HG02610 (cell line): ENCODE data around the gene ARHGAP29.
A peak's percentile ranks its signal among the peaks of the same experiment; 100 is the strongest.

Source experiments
- ATAC-seq: cut with Tn5 transposase; IDR thresholded peaks from one replicate; pipeline ENCODE4 v1.9.1; 2021; ENCODE audit warnings: mild to moderate bottlenecking, moderate library complexity; ENCODE audit not compliant: unreplicated experiment

Gene ARHGAP29

DNA sequence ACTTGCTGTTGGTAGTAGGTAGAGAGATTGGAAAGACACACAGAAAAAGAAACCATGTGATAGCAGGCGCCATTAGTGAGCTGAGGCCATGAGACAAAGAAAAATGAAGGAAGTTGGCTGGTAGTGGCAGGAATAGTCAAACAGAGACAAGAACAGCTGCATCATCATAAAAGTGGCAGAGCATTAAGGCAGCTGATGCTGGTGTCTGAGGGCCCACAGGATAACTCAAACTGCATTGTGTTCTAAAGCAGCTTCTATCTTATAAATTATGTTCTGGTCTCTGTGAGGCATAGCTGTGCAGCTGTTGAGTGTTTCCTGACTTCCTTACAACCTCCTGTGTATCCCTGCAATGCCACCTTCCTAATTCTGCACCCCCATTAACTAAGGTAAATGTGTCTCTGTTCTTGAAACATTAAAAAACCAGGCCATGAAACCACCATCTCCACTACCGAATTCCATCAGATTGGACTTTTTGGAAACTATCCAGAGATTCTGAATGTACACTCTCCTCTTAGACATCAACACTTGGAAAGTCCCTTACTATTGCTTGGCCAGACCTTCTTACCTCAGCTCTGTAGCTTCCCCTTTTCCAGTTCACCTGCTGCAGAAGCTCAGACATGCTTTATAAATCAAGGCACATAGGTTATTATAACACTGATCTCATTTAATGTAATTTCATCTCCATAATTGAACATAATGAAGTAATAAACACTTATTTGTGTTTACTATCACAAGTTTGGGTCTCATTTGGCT, 23.4 kb upstream of the ARHGAP29 start:
- no peak for ATAC-seq

DNA sequence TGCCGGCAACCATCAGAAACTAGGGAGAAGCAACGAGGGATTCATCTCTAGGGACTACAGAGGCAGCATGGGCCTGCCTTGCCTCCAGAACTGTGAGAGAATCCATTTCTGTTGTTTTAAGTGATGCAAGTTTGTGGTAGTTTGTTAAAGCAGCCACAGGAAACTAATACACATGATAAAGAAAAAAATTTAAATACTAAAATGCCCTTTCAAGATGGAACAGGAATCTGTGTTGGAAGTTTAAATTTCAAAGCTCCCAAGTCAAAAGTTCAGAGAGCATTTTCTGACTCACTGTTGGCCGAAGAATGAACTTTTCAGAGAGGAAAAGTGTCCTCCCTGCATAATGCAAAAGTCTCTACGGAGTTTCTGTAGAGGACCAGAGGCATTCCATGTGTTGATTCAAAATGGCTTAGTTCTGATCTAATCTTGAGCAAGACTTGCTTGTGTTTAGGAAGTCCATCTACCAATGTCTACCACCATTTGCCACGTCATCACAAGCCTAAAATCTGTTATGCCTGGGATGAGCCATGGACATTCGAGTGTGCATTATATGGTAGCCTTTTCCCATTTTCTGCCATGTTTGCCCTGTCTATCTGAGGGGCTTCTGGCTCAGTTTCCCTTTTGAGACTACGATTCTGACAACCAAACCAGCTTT, 22.4 kb upstream of the ARHGAP29 start:
- ATAC-seq = no peak

DNA sequence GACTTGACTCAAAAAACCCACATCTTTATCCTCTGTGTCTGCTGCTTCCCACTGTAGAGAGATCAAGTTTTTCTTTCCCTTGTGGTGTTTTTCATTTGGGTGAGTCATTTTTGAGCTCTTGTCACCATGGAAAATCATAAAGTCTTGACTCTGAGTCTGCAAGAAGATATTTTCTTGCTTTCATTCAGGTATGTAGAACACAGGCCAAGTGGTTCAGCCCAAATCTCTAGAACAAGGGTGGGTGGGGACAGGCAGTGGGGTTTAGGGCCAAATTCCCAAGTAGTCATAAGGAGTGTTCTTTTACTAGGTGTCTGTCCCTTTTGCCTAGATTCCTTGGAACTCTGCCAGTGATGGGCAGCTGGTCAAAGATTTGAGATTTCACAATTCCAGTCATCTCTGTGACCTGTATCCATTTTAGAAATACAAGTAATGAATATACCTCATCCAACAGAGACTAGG, 21.5 kb upstream of the ARHGAP29 start:
- ATAC-seq = no peak

DNA sequence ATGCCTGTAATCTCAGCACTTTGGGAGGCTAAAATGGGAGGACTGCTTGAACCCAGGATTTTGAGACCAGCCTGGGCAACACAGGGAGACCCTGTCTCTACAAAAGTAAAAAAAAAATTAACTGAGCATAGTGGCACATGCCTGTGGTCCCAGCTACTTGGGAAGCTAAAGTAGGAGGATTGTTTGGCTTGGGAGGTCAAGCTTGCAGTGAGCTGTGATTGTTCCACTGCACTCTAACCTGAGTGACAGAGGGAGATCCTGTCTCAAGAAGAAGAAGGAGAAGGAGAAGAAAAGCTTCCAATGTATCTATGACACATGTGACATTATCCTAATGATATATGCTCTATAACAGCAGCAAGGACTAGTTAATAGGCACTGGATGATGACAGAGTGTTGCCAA, 20.1 kb upstream of the ARHGAP29 start:
- ATAC-seq = no peak

DNA sequence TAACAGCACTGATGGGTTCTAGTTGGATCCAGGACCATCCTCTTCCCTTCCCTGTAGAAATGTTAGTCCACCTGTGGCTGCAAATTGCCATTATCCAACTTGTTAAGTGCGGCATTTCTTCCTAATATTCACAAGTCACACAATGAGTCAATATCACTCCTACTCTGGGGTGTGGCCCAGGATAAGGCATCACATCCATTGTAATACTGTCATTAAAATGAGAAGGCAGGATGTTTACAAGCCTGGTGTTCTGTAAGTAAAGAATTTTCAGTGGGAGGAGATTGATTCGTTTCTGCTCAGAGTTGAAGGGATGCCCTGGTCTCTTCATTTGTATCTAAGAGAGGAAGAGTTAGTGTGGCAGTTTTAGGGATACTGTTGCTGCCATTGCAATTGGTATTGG, 18.1 kb upstream of the ARHGAP29 start:
- no peak for ATAC-seq

DNA sequence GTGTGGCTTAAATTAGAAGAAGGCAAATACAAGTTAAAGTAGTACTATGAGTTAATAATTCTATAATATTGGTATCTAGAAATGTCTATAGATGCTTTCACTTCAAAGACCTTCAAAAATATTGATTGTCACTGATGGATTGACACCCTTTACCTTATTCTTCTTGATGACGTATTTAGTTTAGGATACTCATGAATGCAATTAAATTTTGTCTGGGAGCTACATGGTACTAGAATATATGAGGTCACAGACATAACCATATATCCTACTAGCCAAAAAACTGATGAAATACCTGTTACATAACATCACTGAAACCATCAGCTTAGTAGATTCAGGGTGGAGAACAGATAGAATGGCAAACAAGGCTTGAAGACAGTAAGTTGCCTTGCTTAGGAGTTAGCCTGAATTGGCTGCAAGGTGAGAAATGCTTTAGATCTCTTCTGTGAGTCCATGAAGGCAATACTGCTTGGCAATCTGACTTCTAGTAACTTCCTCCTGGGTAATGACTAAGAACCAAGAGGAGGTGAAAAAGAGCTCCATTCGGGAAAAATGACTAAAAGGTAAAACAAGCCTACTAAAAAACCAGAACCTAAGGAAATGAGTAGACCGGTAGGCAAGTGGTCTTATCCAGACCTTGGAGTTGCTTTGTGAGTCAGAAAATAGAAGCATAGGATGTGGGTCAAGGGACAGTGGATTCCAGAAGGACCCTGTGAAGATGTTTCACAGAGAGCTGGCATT, 16.9 kb upstream of the ARHGAP29 start:
- no peak for ATAC-seq

DNA sequence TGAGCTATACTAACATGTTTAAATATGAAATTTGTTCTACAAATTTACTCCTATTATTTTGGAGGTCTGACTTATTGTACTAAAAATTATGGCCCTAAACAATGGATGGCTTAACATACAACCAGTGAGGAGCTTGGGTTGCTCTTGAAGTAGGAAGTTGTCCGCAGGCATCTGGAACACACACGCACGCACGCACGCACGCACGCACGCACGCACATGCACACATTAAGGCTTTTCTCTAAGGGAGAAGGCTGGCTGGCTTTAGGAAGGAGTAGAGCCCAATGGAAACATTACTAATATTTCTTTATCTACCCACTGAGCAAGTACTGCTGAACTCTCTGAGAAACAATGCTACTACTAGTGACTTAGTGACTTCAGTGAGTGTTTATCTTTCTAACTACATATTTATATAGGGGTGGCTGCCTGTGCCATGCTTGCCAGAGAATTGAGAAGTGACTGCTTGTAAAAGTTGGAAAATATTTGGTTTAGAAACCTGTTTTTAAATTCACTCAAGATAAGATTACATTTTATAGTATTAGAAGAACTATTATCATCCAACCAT, 16.2 kb upstream of the ARHGAP29 start:
- ATAC-seq = no peak

DNA sequence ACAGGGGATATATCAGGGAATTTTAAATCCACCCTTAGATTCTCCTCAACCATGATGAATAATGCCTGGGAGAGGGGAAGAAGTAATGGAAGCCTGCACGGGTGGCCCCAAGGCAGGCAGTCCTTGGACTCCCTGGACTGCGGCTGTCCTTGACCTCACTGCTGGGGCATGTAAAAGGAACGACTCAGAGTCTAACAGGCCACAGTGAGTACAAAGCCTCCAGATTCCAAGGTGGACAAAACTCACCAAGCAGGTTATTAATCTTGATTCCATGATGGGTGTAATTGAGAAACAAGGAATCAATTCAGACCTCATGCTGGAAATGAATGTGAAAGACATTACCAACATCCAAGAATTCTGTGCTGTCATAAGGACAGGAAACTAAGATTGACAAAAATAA, 13.0 kb upstream of the ARHGAP29 start:
- ATAC-seq = no peak

DNA sequence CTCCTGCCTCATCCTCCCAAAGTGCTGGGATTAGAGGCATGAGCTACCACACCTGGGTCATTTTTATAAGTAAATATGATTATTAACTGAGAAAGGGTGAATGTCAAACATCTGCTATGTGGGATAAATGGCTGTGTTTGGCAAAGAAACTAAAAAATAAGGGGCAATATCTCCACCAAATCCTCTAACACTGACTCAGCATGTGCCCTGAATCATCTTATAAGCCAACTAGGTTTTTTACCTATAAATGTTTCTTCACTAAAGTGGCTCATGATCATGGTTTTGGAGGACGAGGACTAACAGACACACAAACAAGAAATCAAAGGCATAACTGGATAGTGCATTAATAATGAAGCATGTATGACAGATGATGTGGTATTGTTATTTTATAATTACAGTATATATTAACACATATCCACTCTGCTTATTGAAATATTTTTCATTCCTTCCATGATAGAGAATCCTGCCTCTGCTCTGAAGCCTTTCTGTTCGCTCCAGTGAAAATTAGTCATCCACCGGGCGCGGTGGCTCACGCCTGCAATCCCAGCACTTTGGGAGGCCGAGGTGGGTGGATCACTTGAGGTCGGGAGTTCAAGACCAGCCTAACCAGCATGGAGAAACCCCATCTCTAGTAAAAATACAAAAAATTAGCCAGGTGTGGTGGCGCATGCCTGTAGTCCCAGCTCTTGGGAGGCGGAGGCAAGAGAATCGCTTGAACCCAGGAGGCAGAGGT, 11.7 kb upstream of the ARHGAP29 start:
- no peak for ATAC-seq

DNA sequence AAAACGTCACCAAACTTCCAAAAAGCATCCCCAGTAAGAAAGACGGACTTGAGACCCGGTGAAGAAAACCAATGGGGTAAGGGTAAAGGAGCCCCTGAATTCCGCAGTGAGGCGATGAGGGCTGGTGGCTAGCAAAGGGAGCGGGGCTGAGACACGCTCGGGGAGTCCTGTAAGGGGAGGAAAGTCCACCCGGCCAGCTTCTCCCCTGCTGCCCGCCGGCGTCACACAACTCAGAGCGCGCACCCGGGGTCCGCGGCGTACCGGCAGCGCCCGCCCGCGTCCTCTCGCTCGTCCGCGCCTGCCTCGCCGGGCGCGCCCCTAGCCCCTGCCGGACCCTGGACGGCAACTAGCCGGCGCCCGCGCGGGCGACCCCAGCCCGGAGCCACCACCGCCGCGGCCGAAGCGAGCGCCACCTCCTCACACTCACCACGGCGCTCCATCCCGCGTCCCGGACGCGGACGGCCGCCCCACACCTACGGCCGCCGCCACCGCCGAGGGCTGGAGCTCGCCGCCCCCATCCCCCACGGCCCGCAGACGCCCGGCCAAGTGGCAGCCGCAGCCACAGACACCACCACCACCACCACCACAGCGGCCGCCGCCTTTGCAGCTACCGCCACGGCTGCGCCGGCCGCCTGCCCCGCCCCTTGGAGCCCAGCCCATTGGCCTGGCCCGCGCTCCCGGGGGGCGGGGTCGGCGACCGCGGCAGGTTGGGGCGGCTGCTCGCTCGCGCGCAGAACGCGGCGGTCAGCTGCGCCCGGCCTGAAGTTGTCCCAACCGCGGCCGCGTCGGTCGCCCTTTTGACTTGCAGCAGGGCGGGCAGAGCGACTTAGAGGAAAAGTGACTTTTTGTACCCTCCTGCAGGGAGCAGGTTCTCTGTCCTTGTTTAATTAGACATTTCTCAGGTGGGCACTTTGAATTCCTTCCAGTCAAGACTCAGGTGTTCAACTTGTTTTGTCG, 10.0 kb upstream of the ARHGAP29 start:
- ATAC-seq = peak; percentile 61

DNA sequence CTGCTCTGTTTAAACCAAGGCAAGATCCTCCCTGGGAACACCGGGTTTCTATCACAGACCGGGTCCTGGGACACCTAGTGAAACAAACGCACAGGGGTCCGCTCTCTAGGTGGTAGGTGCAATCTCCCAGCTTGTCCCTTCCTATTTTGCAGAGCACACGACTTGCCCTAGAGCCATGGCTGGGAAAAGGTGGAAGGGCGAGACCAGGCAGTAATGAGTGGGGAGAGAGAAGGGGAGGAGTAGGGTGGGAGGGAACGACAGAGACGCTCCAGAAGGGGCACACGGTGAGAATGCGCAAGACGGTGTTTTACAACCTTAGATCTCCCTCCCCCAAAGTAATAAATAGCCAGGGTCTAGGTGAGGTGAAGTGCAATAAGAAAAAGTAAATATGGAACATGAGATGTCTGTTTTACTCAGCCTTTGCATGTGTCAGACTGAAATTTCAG, 9.3 kb upstream of the ARHGAP29 start:
- ATAC-seq = peak; percentile 26

DNA sequence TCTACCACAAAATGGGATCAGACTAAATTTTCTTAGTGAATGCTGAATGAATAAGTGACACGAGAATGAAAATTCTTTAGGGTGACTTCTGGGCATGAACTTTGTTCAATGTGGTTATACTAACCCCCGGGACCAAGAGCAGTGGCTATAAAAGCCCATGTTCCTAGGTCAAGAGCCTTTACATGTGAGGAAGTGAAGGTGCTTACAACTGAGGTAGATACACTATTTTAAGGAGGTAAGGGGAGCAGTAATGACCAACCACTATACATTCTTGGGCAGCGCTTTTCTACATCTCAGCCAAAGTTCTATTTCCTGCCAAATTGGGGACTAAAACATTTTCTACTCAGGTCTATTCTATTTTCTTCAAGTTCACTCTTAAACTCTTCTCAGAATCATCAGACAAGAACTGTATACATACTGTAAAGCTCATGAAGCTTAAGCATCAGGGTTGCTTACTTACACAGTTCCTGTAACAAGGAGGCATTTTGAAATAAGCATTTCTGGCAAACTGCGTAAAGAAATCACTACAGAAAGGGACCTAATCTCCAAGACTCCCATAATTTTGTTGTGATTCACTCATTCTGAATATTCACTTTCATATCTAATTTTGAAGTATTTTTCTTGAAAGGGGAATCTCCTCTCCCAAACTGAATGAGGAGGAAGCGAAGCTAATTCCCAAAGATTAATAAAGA, 8.5 kb upstream of the ARHGAP29 start:
- ATAC-seq = no peak

DNA sequence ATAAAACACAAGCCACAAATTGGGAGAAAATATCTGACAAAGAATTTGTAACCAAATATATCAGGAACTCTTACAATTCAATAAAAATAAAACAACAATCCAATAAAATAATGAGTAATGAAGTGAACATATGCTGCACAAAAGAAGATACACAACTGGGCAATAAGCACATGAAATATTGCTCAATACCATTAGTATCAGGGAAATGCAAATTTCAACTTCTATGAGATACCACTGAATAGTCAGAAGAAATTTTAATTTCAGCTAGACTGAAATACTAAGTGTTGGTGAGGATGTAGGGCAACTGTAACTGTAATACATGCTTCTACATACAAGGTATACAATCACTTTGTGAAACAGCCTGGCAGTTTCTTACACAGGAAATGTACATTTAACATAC, 7.4 kb upstream of the ARHGAP29 start:
- ATAC-seq = no peak

DNA sequence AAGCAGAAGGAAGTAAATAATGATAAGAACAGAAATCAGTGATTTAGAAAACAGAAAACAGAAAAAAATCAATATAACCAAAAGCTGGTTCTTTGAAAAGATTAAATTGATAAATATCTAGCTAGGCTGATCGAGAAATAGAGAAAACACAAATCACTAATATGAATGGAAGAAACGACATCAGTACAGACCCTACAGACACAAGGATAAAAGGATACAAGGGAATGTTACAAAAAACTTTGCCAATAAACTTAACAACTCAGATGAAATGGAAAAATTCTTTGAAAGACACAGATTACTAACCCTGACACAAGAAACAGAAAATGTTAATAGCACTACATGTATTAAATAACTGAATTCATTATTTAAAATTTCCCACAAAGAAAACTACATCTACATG, 6.3 kb upstream of the ARHGAP29 start:
- ATAC-seq = no peak

DNA sequence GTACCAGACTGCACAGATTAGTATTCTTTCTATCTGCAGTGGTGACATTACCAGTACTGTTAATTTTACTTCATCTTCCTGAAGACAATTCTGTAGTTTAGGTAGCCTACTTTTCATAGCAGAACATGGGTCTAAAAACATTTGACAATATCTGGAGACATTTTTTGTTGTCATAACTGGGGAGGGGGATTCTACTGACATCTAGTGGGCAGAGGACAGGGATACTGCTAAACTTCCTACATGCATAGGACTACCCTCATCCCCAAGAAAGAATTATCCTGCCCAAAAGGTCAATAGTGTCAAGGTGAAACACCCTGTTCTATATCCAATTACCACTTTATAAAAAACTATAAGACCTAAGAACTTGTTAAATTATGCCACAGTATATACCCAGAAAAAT, 3.4 kb upstream of the ARHGAP29 start:
- ATAC-seq = no peak

DNA sequence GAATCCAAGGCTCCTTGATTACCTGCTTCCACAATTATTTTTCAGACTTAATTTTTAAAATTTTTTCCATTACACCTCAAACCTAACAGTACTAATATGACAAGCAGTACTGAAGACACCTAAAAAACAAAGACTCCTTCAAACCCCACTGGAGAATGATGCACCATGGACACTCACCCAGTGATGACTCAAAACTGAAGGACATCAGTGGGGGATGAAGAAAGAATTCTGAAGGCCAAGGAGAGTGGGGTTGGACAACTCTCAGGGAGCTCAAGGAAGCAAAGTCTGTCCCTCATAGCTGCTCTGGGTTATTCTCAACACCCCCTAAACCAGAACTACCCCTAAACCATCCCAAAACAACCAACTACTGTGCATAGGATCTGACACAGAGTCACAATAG, 2.4 kb upstream of the ARHGAP29 start:
- ATAC-seq = no peak

DNA sequence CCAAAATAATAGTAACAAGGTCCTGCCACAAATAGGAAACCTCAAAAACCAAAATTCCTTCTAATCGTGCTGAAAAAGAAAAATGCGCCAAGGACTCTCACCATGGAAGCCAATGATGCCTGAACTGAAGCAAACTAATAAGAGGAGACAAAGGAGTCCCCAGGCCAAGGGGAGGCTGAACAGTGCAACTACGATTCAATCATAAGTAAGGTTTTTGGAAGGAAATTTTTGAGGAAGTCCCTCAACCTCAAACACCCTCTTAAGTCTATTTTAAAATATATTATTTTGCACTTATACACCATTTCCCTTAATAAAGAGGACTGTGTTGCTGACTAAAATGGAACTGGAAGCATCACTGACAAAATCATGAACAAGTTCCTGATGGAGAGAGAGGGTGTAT, 1.7 kb upstream of the ARHGAP29 start:
- ATAC-seq = no peak

DNA sequence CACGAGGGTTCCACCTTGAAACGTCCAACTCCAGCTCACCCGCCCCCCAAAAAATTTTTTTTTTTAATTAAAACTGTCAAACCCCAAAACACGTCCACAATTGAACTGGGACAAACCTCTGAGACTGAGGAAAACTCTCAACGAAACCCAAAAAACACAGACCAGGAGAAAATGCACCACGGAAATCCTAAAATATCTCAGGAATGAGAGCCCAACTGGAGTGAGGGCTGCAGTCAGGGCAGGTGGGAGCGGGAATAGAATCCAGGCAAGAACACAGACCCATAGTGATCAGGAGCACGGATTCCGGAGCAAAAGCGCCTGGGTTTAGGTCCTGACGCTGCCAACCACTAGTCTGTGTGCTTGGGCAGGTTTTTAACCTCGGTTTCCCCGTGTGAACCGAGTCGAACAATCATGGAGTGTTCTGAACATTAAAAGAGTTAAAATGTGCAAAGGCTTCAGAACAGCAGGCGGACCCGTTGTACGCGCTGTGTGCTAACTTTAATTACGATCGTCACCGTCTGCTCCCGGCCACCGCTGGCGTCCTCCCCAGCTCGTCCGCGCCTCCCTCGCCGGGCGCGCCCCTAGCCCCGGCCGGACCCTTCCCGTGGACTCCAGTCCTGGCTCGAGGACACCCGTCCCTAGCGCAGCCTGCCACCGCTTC, 624 bp downstream of the ARHGAP29 start:
- ATAC-seq = peak; percentile 28
